ENCODE measurements around the gene DLST.

The DLST gene

DNA sequence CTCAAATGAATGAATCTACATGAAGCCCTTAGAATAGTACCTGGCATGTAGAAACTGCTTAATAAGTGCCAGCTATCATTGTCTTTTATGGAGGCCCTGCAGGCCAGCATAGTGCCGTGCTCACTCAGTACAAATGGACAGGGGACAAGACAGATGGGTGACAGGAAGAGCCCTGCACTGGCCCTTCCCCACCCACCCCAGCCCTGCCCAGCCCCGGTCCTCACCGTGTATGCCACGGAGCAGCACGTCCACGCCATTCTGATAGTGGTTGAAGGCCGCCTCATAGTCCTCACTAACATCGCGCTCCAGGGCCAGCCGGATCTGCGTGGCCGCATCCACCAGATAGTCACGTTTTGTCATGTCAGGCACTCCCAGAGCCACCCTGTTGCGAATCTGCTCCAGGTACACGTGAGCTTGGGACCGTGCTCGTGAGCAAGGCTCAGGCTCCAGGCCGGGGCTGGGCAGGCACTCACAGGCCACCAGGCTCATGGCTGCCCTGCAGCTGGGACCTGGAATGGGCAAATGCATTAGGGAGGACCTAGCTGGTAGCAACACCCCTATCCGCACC, 39.4 kb downstream of the DLST start:
- Histone ChIP-seq H2AFZ (no peak overlapping the region), H3K4me2 (ENCODE audit: low read length) (no peak overlapping the region)

GRCh38 chr14:74921987-74922751, 40.5 kb downstream of the DLST start:
- Histone ChIP-seq H3K4me3 (ENCODE audit: low read depth, low read length) (peak overlapping the region; percentile 65), H3K36me3 (ENCODE audit: control insufficient read depth, insufficient read depth, low read length) (no peaks in the 10 kb centered on the region), H3K27ac (no peak overlapping the region), H3K4me2 (ENCODE audit: low read length) (peak overlapping the region; percentile 84), H3K27me3 (ENCODE audit: control insufficient read depth, insufficient read depth, low read length) (no peaks in the 10 kb centered on the region), H3K4me1 (no peaks in the 10 kb centered on the region), H3K79me2 (no peaks in the 10 kb centered on the region), H2AFZ (peak overlapping the region; percentile 96), H3K9me3 (ENCODE audit: control insufficient read depth, low read length) (no peaks in the 10 kb centered on the region), H3K9ac (no peak overlapping the region)
- TF ChIP-seq, protein P1, sequence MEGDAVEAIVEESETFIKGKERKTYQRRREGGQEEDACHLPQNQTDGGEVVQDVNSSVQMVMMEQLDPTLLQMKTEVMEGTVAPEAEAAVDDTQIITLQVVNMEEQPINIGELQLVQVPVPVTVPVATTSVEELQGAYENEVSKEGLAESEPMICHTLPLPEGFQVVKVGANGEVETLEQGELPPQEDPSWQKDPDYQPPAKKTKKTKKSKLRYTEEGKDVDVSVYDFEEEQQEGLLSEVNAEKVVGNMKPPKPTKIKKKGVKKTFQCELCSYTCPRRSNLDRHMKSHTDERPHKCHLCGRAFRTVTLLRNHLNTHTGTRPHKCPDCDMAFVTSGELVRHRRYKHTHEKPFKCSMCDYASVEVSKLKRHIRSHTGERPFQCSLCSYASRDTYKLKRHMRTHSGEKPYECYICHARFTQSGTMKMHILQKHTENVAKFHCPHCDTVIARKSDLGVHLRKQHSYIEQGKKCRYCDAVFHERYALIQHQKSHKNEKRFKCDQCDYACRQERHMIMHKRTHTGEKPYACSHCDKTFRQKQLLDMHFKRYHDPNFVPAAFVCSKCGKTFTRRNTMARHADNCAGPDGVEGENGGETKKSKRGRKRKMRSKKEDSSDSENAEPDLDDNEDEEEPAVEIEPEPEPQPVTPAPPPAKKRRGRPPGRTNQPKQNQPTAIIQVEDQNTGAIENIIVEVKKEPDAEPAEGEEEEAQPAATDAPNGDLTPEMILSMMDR (IDR thresholded peaks at IDR 0.05): no peak

More for the DNA sequence above, 39.4 kb downstream of the DLST start:
- TF ChIP-seq, protein P1 (IDR thresholded peaks at IDR 0.05): no peak
- Histone ChIP-seq H3K4me1 (no peaks in the 10 kb centered on the region), H3K4me3 (ENCODE audit: low read depth, low read length) (no peak overlapping the region), H3K36me3 (ENCODE audit: control insufficient read depth, insufficient read depth, low read length) (no peaks in the 10 kb centered on the region), H3K9me3 (ENCODE audit: control insufficient read depth, low read length) (no peaks in the 10 kb centered on the region), H3K9ac (no peak overlapping the region), H3K79me2 (no peaks in the 10 kb centered on the region), H3K27me3 (ENCODE audit: control insufficient read depth, insufficient read depth, low read length) (no peaks in the 10 kb centered on the region), H3K27ac (no peak overlapping the region)

GRCh38 chr14:74922752-74923401, 41.2 kb downstream of the DLST start, which contains the start of gene RPS6KL1:
TSS of gene RPS6KL1 (minus strand) at chr14:74923260. CDS start at chr14:74921541, 1,719 bp downstream.
- Histone ChIP-seq H3K9me3 (ENCODE audit: control insufficient read depth, low read length) (no peaks in the 10 kb centered on the region), H3K4me3 (ENCODE audit: low read depth, low read length) (peak within 1 kb of the TSS; percentile 65), H3K79me2 (no peaks in the 10 kb centered on the region), H3K27ac (peak within 1 kb of the TSS; percentile 22), H3K4me1 (no peaks in the 10 kb centered on the region), H3K27me3 (ENCODE audit: control insufficient read depth, insufficient read depth, low read length) (no peaks in the 10 kb centered on the region), H3K36me3 (ENCODE audit: control insufficient read depth, insufficient read depth, low read length) (no peaks in the 10 kb centered on the region), H2AFZ (peak within 1 kb of the TSS; percentile 96), H3K9ac (no peak within 1 kb of the TSS), H3K4me2 (ENCODE audit: low read length) (peak within 1 kb of the TSS; percentile 84)
- TF ChIP-seq, protein P1 (IDR thresholded peaks at IDR 0.05): no peak

- H3K4me3 ChIP-seq (ENCODE audit: low read depth, low read length): no peak overlapping the region
- no peak overlapping the region for H3K9ac ChIP-seq
- no peaks in the 10 kb centered on the region for H3K4me1 ChIP-seq
- no peaks in the 10 kb centered on the region for H3K79me2 ChIP-seq
- TF ChIP-seq, protein P1 (IDR thresholded peaks at IDR 0.05): no peak
- H3K4me2 ChIP-seq (ENCODE audit: low read length): no peak overlapping the region
- H2AFZ ChIP-seq: no peak overlapping the region
- H3K27me3 ChIP-seq (ENCODE audit: control insufficient read depth, insufficient read depth, low read length): no peaks in the 10 kb centered on the region
- H3K36me3 ChIP-seq (ENCODE audit: control insufficient read depth, insufficient read depth, low read length): no peaks in the 10 kb centered on the region
- no peak overlapping the region for H3K27ac ChIP-seq
- no peaks in the 10 kb centered on the region for H3K9me3 ChIP-seq (ENCODE audit: control insufficient read depth, low read length)
Observed at GRCh38 chr14:74924061-74924460, 42.3 kb downstream of the DLST start.

All from parathyroid adenoma (tissue), 2 donors.